ENCODE data around the gene FAM237B. TPM values are rescaled to one million over a fixed set of nuclear protein-coding genes. Genes with fewer than 3 reads are reported as not detected.

The FAM237B gene
- total and polyA plus RNA-seq, 2 of the 13 experiments (the other 11 are each of a cell fraction or from before 2014, with no cell fraction given), result not detected

GRCh38 chr7:90311175-90311574 is 9.9 kb downstream of the FAM237B start:
- Histone ChIP-seq H3K79me2 (ENCODE audit: insufficient read depth, low read length) (no peaks in the 10 kb centered on the region), H3K9ac (ENCODE audit: insufficient read depth, low read depth, low read length) (no peak overlapping the region), H3K9me3 (ENCODE audit: low read length) (no peaks in the 10 kb centered on the region), H3K36me3 (replicated peaks in 1 of 2; ENCODE audit: control insufficient read depth in 1 of 2, insufficient read depth in 2 of 2, low read length in 2 of 2) (no peaks in the 10 kb centered on the region), H3K4me1 (ENCODE audit: insufficient read depth, low read length) (peaks cover 13% of the 10 kb centered on the region; the same call in 1 of the 2 replicates), H3K4me2 (ENCODE audit: low read depth, low read length) (no peak overlapping the region), H3K27me3 (ENCODE audit: control insufficient read depth in 1 of 2, insufficient read depth in 2 of 2, low read length in 2 of 2) (no peaks in the 10 kb centered on the region), H2AFZ (ENCODE audit: low read length) (no peak overlapping the region), H3K4me3 (replicated peaks in 1 of 3; ENCODE audit: insufficient read depth in 1 of 3, low read depth in 2 of 3, low read length in 3 of 3) (no peak overlapping the region), H4K20me1 (ENCODE audit: insufficient read depth, low read length) (no peaks in the 10 kb centered on the region), H3K27ac (ENCODE audit: extremely low read length, insufficient read depth, low read length) (no peak overlapping the region)
- BruUV-seq (replicated peaks), result no TSS peak
- intact Hi-C loops (cut with micrococcal nuclease; ENCODE audit: unreplicated experiment) (loop anchor here (10.0 kb wide), 1 partner anchor 464 kb away; no protein-coding TSS in a partner anchor), in situ Hi-C loops (cut with HindIII; ENCODE audit: extremely low pct_ligation_motif_present, low pct_unique_long_range_greater_than_20kb) (no loop called here)
- ChIA-PET CTCF (ENCODE audit: low intra/inter-chr PET ratio, low total read pairs) (no interaction called here), POLR2A (no interaction called here)
- peak; percentile 56; the same call in 2 of the 3 replicates for ATAC-seq
- TF ChIP-seq ZFP90 (CRISPR knock-in tag; IDR thresholded peaks at IDR 0.05; ENCODE audit: borderline replicate concordance), result no peak
- TF ChIP-seq ATRX (CRISPR knock-in tag; IDR thresholded peaks at IDR 0.05; ENCODE audit: borderline replicate concordance), result no peak
- peak; percentile 61; the same call in 1 of the 2 replicates for TF ChIP-seq GFI1 (CRISPR knock-in tag; IDR thresholded peaks at IDR 0.05; ENCODE audit: borderline replicate concordance)
- TF ChIP-seq BCL6 (CRISPR knock-in tag; IDR thresholded peaks at IDR 0.05), result 0 out of 2 replicates have a peak, but pooled peaks have one; percentile 36
- no peak for TF ChIP-seq ARNT (IDR thresholded peaks at IDR 0.05)
- TF ChIP-seq MED13 (CRISPR knock-in tag; IDR thresholded peaks at IDR 0.05), result no peak
- no peak for TF ChIP-seq ELF3 (CRISPR knock-in tag; IDR thresholded peaks at IDR 0.05)
- TF ChIP-seq ZNF850 (CRISPR knock-in tag; conservative IDR thresholded peaks at IDR 0.05), result no peak
- TF ChIP-seq ZNF24 (IDR thresholded peaks at IDR 0.05), result no peak
- no peak for TF ChIP-seq FUBP1 (CRISPR knock-in tag; IDR thresholded peaks at IDR 0.05; ENCODE audit: borderline replicate concordance)
- no peak for TF ChIP-seq NRL (CRISPR knock-in tag; IDR thresholded peaks at IDR 0.05; ENCODE audit: borderline replicate concordance)
- no peak for TF ChIP-seq FOXK1 (CRISPR knock-in tag; IDR thresholded peaks at IDR 0.05; ENCODE audit: borderline replicate concordance, low read depth)
- TF ChIP-seq MAX (IDR thresholded peaks at IDR 0.05), result no peak
- TF ChIP-seq ZNF34 (CRISPR knock-in tag; IDR thresholded peaks at IDR 0.05; ENCODE audit: borderline replicate concordance), result no peak
- TF ChIP-seq ZNF724P (CRISPR knock-in tag; IDR thresholded peaks at IDR 0.05; ENCODE audit: borderline replicate concordance), result no peak
- FAIRE-seq, result no peak
- DNase-seq (ENCODE audit: low spot score), result peak; percentile 2
